GM18951 (cell line): ENCODE data around the gene MAP3K20.

Experiments used
- POLR2A ChIP-seq: IDR thresholded peaks from 4 replicates; pipeline ENCODE4 v1.6.1; 2011; ENCODE audit warnings: mild to moderate bottlenecking; ENCODE audit not compliant: insufficient read length, insufficient read depth; ENCODE audit errors: extremely low read depth
- in situ Hi-C: fragments of 300-500 bp; cut with MboI; formaldehyde crosslinking; loops from one replicate; pipeline ENCODE4 v1.12.0; 2022; ENCODE audit warnings: low sequenced_read_pairs, mixed read lengths, inconsistent platforms; ENCODE audit not compliant: unreplicated experiment

MAP3K20 gene

GRCh38 chr2:173311844-173312606, 236.4 kb downstream of the MAP3K20 start:
- TF ChIP-seq POLR2A: no peak
- in situ Hi-C loops: no loop called here
